ENCODE results near the gene JPH3. TPM values are rescaled to one million over a fixed set of nuclear protein-coding genes. Genes with fewer than 3 reads are reported as not detected.
"Not testable (repeated sequence)": the region's sequence is repeated elsewhere in the genome, so short reads cannot be mapped to it uniquely, and the experiment has no call there.

The JPH3 gene
- total RNA-seq, 2 experiments from 2014 or later: not detected

DNA sequence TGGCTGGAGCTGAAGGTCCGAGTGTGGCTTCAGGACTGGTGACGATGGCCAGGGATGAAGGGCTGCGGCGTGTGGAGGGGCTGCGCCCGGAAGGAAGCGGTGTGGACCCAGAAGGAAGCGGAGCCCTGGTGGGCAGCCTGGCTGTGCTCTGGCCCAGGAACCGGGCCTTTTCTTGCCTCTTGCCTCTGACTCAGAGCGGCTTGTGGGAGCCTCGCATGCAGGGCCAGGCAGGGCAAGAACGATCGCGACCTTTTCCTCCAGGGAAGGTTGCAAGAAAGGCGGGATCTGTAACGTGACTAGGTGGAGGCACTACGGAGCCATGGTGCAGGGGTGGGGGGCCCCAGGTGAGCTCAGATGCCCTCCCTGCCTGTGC lies 78.0 kb downstream of the JPH3 start:
- Histone ChIP-seq H3K4me1 (ENCODE audit: insufficient read depth, low read length) (peaks cover 7% of the 10 kb centered on the region), H3K27me3 (ENCODE audit: control insufficient read depth in 1 of 2, insufficient read depth in 2 of 2, low read length in 2 of 2) (no peaks in the 10 kb centered on the region), H3K27ac (ENCODE audit: low read depth in 1 of 2, low read length in 2 of 2) (no peak overlapping the region), H3K36me3 (ENCODE audit: insufficient read depth, low read length) (no peaks in the 10 kb centered on the region), H3K9me3 (ENCODE audit: control insufficient read depth in 1 of 2, insufficient read depth in 1 of 2, low read length in 2 of 2) (peaks cover 0 to 2% of the 10 kb centered on the region in 2 experiments), H3K4me3 (ENCODE audit: low read length) (no peak overlapping the region)
- H3K27me3 Mint-ChIP-seq: no peaks in the 10 kb centered on the region
- ChIA-PET CTCF (no interaction called here), POLR2A (no interaction called here)
- TF ChIP-seq, protein P1, sequence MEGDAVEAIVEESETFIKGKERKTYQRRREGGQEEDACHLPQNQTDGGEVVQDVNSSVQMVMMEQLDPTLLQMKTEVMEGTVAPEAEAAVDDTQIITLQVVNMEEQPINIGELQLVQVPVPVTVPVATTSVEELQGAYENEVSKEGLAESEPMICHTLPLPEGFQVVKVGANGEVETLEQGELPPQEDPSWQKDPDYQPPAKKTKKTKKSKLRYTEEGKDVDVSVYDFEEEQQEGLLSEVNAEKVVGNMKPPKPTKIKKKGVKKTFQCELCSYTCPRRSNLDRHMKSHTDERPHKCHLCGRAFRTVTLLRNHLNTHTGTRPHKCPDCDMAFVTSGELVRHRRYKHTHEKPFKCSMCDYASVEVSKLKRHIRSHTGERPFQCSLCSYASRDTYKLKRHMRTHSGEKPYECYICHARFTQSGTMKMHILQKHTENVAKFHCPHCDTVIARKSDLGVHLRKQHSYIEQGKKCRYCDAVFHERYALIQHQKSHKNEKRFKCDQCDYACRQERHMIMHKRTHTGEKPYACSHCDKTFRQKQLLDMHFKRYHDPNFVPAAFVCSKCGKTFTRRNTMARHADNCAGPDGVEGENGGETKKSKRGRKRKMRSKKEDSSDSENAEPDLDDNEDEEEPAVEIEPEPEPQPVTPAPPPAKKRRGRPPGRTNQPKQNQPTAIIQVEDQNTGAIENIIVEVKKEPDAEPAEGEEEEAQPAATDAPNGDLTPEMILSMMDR (IDR thresholded peaks at IDR 0.05): no peak
- no peaks in the 10 kb centered on the region for H3K9me3 Mint-ChIP-seq
- no peaks in the 10 kb centered on the region for H3K36me3 Mint-ChIP-seq (ENCODE audit: low read depth)
- no peak overlapping the region for H3K4me3 Mint-ChIP-seq
- no peak for ATAC-seq (ENCODE audit: poor library complexity)
- H3K4me1 Mint-ChIP-seq (ENCODE audit: low read depth): no peaks in the 10 kb centered on the region
- H3K27ac Mint-ChIP-seq: no peak overlapping the region
- DNase-seq: no peak
- intact Hi-C loops (cut with DNase I, micrococcal nuclease): no loop called here

DNA sequence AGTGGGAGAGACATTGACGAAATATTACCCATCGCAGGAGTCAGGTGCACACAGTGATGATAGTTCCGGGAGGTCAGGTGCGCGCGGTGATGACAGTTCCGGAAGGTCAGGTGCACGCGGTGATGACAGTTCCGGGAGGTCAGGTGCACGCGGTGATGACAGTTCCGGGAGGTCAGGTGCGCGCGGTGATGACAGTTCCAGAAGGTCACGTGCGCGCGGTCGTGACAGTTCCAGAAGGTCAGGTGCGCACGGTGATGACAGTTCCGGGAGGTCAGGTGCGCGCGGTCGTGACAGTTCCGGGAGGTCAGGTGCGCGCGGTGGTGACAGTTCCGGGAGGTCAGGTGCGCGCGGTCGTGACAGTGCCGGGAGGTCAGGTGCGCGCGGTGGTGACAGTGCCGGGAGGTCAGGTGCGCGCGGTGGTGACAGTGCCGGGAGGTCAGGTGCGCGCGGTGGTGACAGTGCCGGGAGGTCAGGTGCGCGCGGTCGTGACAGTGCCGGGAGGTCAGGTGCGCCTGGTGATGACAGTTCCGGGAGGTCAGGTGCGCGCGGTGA lies 78.8 kb downstream of the JPH3 start:
- H3K4me3 Mint-ChIP-seq; H3K36me3 Mint-ChIP-seq (ENCODE audit: low read depth); H3K4me1 Mint-ChIP-seq (ENCODE audit: low read depth); H3K27me3 ChIP-seq (ENCODE audit: control insufficient read depth in 1 of 2, insufficient read depth in 2 of 2, low read length in 2 of 2); H3K9me3 Mint-ChIP-seq; DNase-seq; H3K36me3 ChIP-seq (ENCODE audit: insufficient read depth, low read length); H3K27ac Mint-ChIP-seq; H3K27ac ChIP-seq (ENCODE audit: low read depth in 1 of 2, low read length in 2 of 2); intact Hi-C loops (cut with DNase I, micrococcal nuclease); H3K9me3 ChIP-seq (ENCODE audit: control insufficient read depth in 1 of 2, insufficient read depth in 1 of 2, low read length in 2 of 2); H3K4me1 ChIP-seq (ENCODE audit: insufficient read depth, low read length); CTCF ChIA-PET; POLR2A ChIA-PET; H3K27me3 Mint-ChIP-seq; ATAC-seq (ENCODE audit: poor library complexity); H3K4me3 ChIP-seq (ENCODE audit: low read length): not testable (repeated sequence)

GRCh38 chr16:87681981-87682570 lies 79.8 kb downstream of the JPH3 start:
- no peak overlapping the region for H3K27ac ChIP-seq (ENCODE audit: low read depth in 1 of 2, low read length in 2 of 2)
- TF ChIP-seq, protein P1 (IDR thresholded peaks at IDR 0.05): no peak
- no peak overlapping the region for H3K4me3 ChIP-seq (ENCODE audit: low read length)
- CTCF ChIA-PET: no interaction called here
- intact Hi-C loops (cut with DNase I, micrococcal nuclease): no loop called here
- no peaks in the 10 kb centered on the region for H3K27me3 ChIP-seq (ENCODE audit: control insufficient read depth in 1 of 2, insufficient read depth in 2 of 2, low read length in 2 of 2)
- H3K36me3 ChIP-seq (ENCODE audit: insufficient read depth, low read length): no peaks in the 10 kb centered on the region
- no peak for ATAC-seq (ENCODE audit: poor library complexity)
- no peak overlapping the region for H3K4me3 Mint-ChIP-seq
- no peaks in the 10 kb centered on the region for H3K4me1 Mint-ChIP-seq (ENCODE audit: low read depth)
- no peak for DNase-seq
- H3K36me3 Mint-ChIP-seq (ENCODE audit: low read depth): no peaks in the 10 kb centered on the region
- H3K9me3 Mint-ChIP-seq: no peaks in the 10 kb centered on the region
- POLR2A ChIA-PET: no interaction called here
- no peak overlapping the region for H3K27ac Mint-ChIP-seq
- H3K27me3 Mint-ChIP-seq: no peaks in the 10 kb centered on the region
- H3K9me3 ChIP-seq (ENCODE audit: control insufficient read depth in 1 of 2, insufficient read depth in 1 of 2, low read length in 2 of 2): peaks cover 0 to 4% of the 10 kb centered on the region in 2 experiments
- peaks cover 7% of the 10 kb centered on the region for H3K4me1 ChIP-seq (ENCODE audit: insufficient read depth, low read length)

DNA sequence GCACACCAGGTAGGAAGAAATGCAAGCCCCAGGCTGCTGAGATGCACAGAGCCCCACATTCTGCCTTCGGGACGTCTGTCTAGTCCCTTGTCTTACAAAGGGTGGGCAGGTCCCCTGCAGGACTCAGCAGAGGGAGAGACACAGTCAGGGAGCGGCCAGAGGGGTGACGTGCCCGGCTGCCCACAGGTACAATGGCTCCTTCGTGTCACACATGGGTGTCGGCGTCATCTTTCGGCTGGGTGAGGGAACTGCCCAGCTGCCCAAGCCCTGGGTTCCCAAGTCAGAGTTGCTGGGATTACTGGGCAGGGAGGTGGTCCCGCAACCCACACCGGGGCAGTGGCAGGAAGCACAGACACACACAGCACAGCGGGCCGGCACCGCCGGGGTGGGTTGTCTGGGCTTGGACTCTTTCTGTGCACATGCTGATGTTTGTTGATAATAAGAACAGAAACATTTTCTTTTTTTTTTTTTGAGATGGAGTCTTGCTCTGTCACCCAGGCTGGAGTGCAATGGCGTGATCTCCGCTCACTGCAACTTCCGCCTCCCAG lies 80.6 kb downstream of the JPH3 start:
- Histone ChIP-seq H3K4me3 (ENCODE audit: low read length) (no peak overlapping the region), H3K27me3 (ENCODE audit: control insufficient read depth in 1 of 2, insufficient read depth in 2 of 2, low read length in 2 of 2) (no peaks in the 10 kb centered on the region), H3K36me3 (ENCODE audit: insufficient read depth, low read length) (no peaks in the 10 kb centered on the region), H3K4me1 (ENCODE audit: insufficient read depth, low read length) (peaks cover 7% of the 10 kb centered on the region), H3K27ac (ENCODE audit: low read depth in 1 of 2, low read length in 2 of 2) (no peak overlapping the region), H3K9me3 (ENCODE audit: control insufficient read depth in 1 of 2, insufficient read depth in 1 of 2, low read length in 2 of 2) (peaks cover 0 to 4% of the 10 kb centered on the region in 2 experiments)
- Mint-ChIP-seq H3K4me1 (ENCODE audit: low read depth) (no peaks in the 10 kb centered on the region), H3K4me3 (no peak overlapping the region), H3K27ac (no peak overlapping the region), H3K36me3 (ENCODE audit: low read depth) (no peaks in the 10 kb centered on the region), H3K27me3 (no peaks in the 10 kb centered on the region), H3K9me3 (no peaks in the 10 kb centered on the region)
- no peak for DNase-seq
- CTCF ChIA-PET: no interaction called here
- ATAC-seq (ENCODE audit: poor library complexity): no peak
- intact Hi-C loops (cut with DNase I, micrococcal nuclease): no loop called here
- TF ChIP-seq, protein P1 (IDR thresholded peaks at IDR 0.05): no peak
- POLR2A ChIA-PET: no interaction called here

Data from CD4-positive, alpha-beta T cell (primary cell).